Eye (tissue), 1 donor: ENCODE data around the gene TSPAN6.
A peak's percentile ranks its signal among the peaks of the same experiment; 100 is the strongest.

Experiments used
- DNase-seq: peaks from one replicate; pipeline ENCODE4 v3.0.0-alpha.2; 2015

The TSPAN6 gene

DNA sequence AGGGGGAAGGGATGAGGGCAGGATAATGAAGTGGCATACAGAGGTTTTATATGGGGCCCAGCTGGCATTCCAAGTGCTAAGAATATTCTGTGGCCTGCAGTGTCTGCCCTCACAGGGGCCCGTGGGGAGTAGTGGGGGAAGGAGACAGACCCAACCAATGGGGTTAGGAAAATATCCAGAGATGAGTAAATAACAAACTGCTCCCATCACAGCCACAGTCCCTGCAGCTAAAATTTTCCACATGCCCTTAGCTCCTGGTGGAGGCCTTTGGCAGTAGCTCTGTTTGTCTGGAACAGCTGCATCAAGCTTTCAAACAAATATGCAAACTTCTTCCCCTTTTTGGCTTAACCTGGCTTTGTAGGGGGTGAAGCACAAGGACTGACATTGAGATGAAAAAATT, 10.5 kb upstream of the TSPAN6 start:
- DNase-seq: no peak

DNA sequence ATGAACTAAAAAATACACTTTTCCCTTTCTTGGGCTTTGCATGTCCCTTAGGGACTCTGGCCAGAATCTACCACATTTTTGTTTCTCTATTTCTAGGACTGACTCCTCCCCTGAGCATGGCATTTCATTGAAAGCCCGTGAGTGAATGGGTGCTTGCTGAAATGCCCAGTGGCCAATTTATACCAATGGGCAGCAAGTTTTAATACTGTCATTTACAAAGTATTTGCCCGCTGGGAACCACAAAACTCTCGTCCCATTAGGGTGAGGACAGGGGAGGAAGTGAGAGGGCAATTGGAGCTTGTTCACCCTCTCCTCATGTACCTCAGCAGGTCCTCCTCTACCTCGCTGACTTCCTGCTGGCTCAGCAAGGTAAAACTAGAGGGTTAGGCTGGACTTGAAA, 8.5 kb upstream of the TSPAN6 start:
- no peak for DNase-seq

DNA sequence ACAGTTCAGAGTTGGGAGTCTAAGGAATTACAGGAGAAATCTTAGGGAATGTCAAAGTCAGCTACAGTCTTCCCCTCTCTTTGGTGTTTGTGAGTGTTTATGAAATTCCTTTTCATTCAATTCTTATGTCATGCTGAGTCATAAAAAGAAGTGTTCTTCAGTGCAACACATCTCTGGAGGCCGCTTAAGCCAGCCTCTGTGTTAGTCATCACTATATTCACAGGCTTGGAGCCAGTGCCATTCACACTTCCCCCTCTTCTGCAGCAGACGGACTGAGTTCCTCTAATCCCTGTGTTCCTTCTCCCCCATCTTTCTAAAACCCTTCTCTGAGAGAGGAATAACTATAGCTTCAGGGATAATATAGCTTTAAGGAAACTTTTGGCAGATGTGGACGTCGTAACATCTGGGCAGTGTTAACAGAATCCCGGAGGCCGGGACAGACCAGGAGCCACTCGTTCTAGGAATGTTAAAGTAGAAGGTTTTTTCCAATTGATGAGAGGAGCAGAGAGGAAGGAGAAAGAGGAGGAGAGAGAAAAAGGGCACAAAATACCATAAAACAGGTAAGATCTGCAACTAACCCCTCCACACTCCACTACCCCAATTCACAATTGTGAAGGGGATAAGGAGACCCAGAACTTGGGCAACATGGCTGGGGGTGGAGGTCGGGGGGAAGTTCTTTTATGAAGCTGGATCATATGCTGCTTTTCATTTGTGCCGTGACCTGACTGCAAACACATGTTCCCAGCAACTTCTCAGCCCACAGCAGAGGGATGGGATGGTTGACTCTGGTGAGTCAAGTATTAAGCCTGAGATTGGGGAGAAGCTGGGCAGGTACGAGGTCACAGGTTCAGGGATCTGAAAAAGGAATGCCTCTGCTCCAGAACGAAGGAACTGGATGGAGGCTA, 7.6 kb upstream of the TSPAN6 start, which contains the start of gene SRPX2:
SRPX2 (plus strand) TSS at position 244 of the 905 bp plus-strand sequence. CDS start 2,124 bp downstream, outside the sequence.
- DNase-seq: peak; percentile 29

DNA sequence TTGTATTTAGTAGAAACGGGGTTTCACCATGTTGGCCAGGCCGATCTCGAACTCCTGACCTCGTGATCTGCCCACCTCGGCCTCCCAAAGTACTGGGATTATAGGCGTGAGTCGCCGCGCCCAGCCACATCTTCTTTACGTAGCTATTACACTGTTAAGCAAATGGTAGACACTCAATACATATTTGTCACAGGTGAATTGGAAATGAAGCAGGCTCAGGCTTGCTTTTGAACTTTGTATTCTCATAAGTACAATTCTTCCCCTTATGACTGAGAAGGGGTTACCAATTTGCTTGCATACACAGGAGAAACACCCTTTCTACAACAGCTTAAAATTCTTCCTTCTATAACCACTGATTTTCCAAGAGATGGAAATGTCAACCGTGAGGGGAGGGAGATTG, 6.6 kb upstream of the TSPAN6 start:
- no peak for DNase-seq

DNA sequence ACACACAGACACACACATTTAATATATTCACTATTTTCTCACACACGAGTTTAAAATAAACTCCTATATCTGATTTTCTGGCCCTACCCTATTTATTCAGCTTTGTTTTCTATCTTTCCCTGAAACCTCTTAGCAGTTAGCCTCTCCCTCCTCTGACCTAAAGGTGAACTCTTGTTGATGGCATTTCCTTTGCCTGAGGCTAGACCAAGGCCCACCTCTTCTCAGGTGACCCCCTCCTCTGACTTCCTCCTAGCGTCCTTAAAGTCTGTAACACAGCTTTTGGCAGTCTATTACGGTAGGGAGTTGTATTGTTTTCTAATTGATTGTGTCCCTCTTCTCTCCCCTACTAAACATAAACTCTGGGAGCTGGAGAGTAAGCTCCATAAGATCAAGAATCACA, 5.7 kb upstream of the TSPAN6 start:
- DNase-seq: no peak

DNA sequence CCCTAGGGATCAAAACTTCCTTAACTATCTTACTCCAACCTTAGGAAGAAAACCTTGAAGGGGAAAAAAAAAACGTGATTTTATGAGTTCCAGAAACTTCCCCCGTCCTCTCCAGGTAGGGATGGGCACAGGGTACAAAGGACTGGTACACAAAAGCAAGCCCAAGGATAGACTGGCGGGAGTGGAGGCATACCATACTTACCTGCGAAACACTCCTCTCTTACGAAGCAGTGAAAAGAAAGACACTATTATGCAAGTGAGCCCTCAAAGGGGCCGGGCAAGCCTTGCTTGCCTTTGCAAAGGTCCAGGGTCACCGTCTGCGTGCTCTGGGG, 651 bp downstream of the TSPAN6 start:
- DNase-seq: no peak

DNA sequence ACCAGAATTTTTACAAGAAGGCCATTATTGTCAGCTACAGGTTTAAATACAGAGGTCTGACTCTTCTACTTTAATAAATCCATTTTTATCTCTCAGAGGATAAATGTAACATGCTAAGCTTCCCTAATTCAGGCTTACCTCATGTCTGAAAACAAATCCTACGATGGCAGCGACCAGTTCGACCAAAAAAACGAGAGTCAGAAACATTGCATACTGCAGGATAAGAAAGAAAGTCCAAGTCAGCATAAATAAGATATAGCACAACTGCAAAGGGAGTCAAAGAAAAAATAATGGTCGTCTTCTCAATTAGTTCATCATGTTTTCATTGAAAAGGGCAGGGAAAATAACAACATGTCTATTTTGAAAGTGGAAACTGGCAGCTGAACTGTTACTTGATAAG, 1.6 kb downstream of the TSPAN6 start:
- no peak for DNase-seq

DNA sequence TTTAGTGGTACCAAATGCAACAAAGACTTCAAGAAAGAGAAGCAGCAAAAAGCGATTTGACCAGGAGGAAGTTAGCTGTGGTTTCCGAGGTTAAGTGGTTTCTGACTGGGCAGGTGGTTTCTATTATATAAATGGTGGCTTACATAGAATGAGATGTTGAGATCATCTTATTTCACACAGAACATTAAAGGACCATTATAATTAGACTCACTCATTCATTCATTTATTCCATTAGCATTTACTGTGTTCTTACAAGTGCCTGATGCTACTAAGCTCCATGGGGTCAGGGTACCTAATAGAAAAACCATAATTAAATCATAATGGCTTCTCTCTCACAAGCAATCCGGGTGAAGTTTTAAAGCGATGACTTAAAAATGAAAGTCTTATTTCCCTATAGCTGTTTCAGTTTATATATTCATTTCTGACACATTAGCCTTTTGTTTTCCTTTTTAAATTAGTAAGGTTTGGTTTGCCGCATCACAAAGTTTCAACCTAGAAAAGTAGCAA, 10.6 kb downstream of the TSPAN6 start:
- no peak for DNase-seq

DNA sequence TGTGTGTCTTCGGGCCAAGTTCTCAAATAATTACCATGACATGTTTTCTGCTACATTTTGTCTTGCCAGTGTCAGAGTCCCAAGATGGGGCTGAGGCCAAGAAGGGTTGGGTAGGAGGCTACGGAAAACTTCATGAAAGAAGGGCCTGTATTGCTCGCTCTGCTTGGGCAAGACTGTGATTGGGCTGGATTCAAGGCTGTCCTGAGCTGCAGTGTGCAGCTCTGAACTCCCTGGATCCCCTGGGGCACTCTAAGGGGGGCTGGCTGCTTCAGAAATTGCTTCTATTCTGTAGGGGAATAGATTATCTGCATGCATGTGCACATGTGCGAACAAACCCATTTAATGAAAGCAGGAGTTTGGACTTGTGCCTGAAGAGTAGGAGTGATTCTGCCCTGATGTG, 13.6 kb downstream of the TSPAN6 start:
- no peak for DNase-seq

DNA sequence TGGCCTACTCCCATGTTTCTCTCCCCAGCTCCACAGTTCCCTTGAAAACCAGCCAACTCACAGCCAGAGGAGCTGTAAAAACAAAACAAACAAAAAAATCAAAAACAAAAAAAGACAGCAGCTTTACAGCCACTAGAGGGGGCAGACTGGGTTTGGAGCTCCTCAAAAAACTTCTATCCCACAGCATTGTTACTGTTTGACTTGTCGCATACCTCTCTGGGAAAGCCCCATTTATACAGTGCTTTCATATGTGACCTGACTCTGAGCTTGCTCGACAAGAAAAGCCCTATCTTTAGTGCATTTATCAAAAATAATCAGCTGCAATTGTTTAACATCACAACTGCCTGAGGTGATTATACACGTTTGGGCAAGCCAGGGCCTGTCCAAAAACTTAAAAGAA, 21.6 kb downstream of the TSPAN6 start:
- peak; percentile 30 for DNase-seq

DNA sequence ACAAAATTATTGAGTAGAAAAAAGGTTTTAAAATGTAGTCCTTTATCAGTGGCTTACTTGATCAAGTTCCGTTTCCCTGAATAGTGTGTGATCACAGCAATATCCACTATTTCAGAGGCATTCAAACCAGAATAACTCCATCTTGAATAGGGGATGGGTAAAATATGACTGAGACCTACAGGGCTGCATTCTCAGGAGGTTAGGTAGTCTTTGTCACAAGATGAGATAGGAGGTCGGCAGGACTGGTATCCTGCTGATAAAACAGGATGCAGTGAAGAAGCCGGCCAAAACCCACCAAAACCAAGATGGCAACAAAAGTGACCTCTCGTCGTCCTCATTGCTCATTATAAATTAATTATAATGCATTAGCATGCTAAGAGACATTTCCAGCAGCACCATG, 24.7 kb downstream of the TSPAN6 start:
- no peak for DNase-seq

DNA sequence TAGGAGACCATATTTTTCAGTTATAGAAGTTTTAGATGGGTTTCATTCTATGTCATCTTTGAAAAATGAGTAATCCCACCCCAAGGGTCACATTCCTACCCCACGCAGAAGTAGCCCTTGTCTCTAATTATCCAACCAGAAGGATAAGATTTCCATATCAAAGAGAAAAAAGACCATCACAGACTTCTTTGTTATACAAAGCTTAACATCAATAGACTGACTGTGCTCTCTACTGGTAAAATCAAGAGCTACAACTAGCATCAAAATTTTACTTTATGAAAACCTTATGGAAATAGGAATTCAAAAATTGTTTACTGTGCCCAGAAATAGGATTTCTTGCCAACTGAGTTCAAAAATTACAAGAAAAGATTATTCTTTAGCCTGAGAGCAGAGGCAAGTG, 27.0 kb downstream of the TSPAN6 start:
- no peak for DNase-seq

DNA sequence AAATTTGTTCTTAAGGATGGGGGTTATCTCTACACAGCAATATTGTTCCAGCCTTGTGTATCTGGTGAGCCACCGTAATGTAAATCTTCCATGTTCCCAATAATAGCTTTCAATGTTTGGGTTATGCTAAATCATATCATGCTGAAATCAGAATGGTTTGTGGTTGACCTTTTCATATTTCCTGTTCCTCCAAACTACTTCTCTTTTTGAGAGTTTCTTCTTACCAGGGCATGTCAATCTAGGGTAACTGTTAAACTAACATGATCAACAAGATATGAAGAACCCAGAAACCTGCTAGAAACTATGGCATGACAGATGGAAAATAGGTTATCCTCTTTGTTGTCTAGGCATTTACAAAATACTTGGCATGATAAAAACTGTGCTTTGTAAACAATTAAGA, 29.9 kb downstream of the TSPAN6 start:
- DNase-seq: no peak

DNA sequence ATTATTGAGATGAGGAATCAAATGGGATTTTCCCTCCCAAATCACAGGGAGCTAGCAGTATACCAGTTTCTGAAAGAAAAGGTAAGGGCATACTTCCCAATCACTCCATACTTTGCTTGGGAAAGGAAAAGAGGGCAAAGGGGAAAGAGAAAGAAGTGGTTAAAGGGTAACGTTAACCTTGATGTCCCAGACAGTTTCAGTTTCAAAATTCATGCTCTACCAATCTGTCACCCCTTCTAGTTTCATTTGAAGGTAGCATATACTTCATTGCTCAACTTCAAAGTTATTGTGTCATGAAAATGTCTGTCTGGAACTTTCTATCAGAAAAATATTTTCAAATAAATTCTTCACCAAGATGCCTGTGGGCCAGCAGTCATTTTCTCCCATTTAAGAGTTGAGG, 35.8 kb downstream of the TSPAN6 start:
- no peak for DNase-seq

DNA sequence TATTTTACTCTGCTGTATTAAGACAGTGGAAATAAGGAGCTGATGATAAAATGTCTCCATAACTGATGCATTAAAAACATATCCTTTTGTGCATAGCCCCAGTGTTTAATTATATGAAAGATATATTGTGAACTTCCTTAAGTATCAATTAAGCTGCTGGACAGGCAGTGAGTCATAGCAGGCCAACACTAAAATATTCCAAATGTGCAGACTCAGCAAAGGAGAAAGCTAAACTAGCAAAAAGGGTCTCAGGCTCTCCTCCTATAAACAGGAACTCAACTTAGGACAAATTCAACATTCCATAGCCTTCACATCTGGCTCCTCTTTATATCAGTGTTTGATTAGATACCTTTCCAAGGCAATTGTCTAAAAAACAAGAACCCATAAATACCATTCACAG, 36.3 kb downstream of the TSPAN6 start:
- DNase-seq: no peak

DNA sequence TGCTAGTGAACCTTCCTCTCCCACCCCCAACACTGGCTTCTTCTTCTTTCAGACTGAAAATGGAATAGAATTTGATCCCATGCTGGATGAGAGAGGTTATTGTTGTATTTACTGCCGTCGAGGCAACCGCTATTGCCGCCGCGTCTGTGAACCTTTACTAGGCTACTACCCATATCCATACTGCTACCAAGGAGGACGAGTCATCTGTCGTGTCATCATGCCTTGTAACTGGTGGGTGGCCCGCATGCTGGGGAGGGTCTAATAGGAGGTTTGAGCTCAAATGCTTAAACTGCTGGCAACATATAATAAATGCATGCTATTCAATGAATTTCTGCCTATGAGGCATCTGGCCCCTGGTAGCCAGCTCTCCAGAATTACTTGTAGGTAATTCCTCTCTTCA, 37.1 kb downstream of the TSPAN6 start:
- no peak for DNase-seq

DNA sequence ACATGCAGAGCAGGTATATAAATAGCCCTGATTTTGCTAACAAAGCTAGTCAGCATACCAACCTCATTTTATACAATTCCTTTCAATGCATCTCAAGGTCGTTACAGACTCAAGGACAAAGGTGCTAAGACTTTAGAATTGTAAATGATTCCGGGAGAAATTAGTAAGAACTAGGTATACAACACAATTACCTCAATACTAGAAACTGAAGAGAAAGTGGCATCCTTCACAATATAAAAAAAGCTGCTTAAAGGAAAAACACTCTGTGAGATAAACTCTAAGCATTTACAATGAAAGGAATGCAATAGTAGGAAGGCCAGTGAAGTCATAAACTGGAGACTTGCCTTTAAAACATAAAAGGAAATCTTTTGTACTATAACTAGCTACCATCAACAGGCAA, 40.0 kb downstream of the TSPAN6 start:
- no peak for DNase-seq

DNA sequence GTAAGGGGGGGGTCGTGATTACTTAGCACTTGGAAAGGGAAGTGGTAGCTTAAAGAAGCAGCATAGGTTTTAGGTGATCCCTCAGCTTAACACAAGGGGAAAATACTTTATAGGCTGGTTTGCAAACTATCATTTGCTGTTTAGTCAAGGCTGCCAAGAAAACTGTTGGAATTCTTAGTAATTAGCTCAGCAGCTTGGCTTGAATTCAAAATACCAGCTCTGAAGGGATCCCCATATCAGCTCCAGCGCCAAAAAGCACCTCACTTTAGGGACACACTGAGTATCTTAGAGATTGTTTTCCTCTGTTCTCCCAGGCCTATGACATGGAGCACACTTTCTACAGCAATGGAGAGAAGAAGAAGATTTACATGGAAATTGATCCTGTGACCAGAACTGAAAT, 43.0 kb downstream of the TSPAN6 start:
- DNase-seq: no peak

DNA sequence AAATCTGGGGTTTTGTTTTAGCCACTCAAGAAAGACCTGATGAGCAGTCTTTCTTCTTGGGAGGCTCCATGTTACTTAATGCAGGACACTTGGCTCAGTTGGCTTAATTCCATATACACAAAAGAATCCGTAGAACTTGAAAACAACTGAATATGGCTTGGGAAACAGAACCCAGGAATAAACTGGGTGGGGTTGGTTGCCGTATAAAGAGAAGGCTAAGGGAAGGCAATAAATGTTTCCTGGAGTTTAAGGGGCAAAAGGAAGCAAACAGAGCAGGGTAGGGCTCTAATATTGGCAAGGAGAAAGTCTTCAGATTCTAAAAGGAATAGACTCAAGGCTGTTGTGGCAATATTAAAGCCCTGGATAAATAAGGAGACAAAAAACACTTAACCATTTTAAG, 43.5 kb downstream of the TSPAN6 start:
- no peak for DNase-seq

DNA sequence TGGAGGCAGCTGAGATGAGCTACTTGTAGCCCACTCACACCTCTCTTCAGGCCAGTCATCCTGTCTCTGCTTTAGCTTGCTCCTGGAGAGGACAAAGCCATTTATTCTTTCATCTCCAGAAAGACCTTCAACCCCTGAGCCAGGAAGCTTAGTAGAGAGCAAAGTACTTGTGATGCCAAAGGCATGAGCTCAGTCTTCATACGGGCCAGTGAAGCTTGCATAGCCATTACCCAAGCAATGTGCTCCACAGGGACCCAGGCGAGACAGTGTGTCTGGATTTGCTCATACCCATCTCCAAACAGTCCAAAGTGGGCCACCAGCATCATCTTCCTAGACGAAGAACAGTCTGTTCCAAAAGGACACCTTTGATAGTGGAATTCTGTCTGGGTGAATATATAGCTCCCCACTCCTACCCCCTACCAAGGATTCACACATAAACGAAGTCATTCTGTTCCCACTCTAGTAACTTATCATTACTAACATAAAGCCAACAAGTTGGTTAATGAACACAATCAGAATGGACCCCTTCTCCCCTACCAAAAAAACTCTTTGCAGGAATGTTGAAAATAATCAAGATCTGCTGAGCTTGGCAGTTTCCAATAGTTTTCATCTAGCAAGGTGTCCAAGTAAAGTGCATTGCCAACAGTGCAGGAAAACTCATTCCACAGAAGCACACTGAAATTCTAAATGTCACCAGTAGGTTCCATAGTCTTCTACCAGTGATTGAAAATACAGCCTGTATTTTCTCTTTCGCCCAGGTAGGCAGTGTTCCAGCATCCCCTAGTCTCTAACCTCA, 45.2 kb downstream of the TSPAN6 start:
- DNase-seq: no peak

DNA sequence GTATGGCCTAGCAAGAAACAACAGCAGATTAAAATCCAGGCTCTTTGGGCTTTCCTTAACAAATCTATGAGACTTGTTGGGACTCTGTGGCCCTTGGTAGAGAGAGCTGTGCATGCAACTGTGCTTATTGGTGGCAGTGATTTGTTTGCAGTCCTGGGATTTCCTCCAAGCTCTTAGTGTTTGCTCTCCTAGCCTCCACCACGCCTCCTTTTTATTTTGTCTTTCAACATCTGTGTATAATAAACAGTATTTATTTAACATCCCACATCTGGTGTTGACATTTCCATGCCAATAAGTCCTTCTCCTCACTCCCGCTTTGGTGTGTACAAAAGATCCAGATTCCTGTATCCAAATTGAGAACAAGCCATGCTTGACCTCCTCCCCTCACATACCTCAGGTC, 48.7 kb downstream of the TSPAN6 start:
- peak; percentile 47 for DNase-seq

DNA sequence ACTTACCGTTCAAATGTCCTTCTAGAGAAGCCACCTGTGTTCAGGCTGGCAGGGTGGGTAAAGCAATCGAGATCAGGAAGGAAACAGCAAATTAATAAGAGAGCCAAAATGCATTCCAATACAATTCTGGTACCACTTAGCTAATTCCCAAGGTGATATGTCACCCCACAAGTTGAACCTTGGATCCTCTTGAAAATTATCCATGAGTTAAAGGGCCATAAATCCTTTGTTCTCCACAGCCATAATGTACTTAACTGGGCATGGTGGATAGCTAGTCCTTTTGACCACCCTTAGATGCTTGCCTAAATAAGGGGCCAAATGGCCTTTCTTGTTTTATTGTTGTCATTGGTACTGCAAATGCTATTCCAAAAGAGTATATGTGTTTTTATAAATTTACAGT, 49.9 kb downstream of the TSPAN6 start:
- DNase-seq: no peak

DNA sequence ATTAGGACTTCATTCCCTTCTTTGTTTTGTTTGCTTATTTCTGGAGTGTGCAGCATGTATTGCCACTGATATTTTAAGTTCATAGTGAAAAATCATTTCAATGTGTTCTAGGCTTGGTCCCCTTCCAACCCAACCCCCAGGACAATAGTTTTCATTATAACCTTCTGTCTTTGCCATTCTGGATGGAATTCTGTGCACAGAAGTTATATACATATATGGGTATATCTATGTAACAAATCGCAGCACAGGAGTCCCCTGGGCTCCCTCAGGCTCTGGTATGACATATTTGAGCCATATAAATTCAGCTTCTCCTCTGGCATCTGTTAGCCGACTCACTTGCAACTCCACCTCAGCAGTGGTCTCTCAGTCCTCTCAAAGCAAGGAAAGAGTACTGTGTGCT, 52.0 kb downstream of the TSPAN6 start, which contains the start of gene TNMD:
TNMD (plus strand) TSS at position 326 of the 400 bp plus-strand sequence. CDS start 83 bp downstream, outside the sequence.
- DNase-seq: peak; percentile 16
